Embryonic facial prominence (tissue), 1 donor: Measurements from ENCODE around the gene FAP.

Experiments
- DNase-seq: peaks from one replicate; pipeline ENCODE4 v3.0.0-alpha.2; 2016; ENCODE audit errors: extremely low spot score

FAP gene

GRCh38 chr2:162126527-162126926 lies 116.7 kb downstream of the FAP start:
- DNase-seq, result no peak

- no peak for DNase-seq
These were observed 117.1 kb downstream of the FAP start for GRCh38 chr2:162126111-162126519.

GRCh38 chr2:162125138-162125537 lies 118.1 kb downstream of the FAP start:
- DNase-seq, result no peak

- peak; percentile 35 for DNase-seq
These were observed 119.2 kb downstream of the FAP start for GRCh38 chr2:162123806-162124758.
